Measurements from ENCODE around the gene MICAL2.

MICAL2 gene

DNA sequence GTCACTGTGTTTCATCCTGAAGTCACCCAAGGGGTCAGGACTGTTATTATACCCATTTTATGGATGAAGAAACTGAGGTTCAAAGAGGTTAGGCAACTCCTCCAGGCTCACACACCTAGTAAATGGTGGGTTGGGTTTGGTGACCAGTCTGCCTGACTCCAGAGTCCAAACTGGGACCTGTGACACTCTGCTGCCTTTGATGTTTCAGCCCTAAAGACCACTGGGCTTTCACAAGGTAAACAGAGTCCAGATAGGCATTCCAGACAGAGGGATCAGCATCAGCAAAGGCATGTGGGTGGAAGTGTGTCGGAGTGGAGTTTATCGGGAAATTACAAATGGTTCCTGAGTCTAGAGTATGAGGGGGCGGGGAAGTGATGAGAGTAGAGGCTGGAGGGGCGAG lies 38.5 kb downstream of the MICAL2 start:
- POLR2A ChIA-PET = no interaction called here
- TF ChIP-seq, protein P1, sequence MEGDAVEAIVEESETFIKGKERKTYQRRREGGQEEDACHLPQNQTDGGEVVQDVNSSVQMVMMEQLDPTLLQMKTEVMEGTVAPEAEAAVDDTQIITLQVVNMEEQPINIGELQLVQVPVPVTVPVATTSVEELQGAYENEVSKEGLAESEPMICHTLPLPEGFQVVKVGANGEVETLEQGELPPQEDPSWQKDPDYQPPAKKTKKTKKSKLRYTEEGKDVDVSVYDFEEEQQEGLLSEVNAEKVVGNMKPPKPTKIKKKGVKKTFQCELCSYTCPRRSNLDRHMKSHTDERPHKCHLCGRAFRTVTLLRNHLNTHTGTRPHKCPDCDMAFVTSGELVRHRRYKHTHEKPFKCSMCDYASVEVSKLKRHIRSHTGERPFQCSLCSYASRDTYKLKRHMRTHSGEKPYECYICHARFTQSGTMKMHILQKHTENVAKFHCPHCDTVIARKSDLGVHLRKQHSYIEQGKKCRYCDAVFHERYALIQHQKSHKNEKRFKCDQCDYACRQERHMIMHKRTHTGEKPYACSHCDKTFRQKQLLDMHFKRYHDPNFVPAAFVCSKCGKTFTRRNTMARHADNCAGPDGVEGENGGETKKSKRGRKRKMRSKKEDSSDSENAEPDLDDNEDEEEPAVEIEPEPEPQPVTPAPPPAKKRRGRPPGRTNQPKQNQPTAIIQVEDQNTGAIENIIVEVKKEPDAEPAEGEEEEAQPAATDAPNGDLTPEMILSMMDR (IDR thresholded peaks at IDR 0.05; ENCODE audit: insufficient read depth, low read length, missing control alignments) = no peak
- CTCF ChIA-PET = no interaction called here
- H3K4me3 ChIP-seq (ENCODE audit: low read depth, low read length) = no peak overlapping the region
- no peak for DNase-seq (ENCODE audit: low read depth, low spot score)

DNA sequence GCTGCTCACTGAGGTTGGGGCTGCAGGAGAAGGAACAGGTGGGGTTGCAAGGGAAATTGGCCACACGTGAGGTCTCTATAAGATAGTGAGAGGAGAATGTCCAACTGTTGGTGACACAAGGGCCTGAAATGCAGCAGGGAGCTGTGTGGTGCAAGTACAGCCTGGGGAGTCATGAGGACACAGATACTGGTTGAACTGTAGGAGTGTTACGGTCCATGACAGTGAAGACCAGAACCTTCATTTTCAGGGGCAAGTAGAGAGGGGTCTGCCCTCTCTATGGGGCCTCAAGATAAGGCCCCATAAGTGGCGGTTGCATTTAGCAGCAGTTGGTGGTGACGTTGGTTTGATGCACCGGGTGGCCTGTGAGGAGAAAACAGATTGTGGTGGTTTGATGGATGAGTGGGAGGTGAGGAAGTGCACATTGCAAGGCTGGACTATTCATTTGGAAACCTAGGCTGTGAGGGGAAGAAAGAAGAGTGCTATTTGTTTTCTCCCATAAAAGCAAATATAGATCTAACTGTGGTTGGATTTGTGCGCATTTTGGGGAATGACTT lies 39.4 kb downstream of the MICAL2 start:
- no peak overlapping the region for H3K4me3 ChIP-seq (ENCODE audit: low read depth, low read length)
- CTCF ChIA-PET = no interaction called here
- POLR2A ChIA-PET = no interaction called here
- TF ChIP-seq, protein P1 (IDR thresholded peaks at IDR 0.05; ENCODE audit: insufficient read depth, low read length, missing control alignments) = no peak
- DNase-seq (ENCODE audit: low read depth, low spot score) = no peak

DNA sequence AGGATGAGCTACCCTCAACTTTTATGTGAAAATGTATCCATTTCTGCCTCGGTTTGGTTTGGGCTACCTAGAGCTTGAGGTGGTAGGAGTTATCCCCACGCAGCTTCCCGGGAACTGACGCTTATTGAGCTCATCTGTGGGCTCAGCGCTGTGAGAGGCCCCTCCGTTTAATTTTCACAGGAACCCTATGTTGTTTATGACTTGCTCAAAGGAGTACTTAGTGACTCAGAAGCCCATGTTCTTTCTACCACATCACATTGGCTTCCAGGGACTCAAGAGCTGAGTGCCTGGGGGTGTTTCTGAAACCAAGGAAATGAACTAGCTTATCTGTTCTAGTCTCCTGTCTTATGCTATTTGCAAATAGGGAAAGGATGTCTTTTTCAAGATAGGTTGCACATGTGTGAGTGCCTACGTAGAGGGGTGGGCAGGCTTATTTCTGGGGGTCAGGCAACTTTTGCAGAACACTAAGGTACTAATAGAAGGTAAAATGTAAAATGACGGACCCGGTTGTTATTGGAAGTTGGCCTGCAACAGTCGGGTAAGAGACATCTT lies 40.5 kb downstream of the MICAL2 start:
- POLR2A ChIA-PET = interaction anchor here (0.6 to 1.7 kb wide), 4 partner anchors 8 to 1293 kb away, joined by 3 to 5 read pairs (median 3); partner anchors contain the start of genes PARVA and ZBED5
- CTCF ChIA-PET = interaction anchor here (0.9 to 1.5 kb wide), 3 partner anchors 8 to 64 kb away, joined by 3 to 6 read pairs (median 5); no protein-coding TSS in a partner anchor
- TF ChIP-seq, protein P1 (IDR thresholded peaks at IDR 0.05; ENCODE audit: insufficient read depth, low read length, missing control alignments) = no peak
- DNase-seq (ENCODE audit: low read depth, low spot score) = no peak
- no peak overlapping the region for H3K4me3 ChIP-seq (ENCODE audit: low read depth, low read length)

DNA sequence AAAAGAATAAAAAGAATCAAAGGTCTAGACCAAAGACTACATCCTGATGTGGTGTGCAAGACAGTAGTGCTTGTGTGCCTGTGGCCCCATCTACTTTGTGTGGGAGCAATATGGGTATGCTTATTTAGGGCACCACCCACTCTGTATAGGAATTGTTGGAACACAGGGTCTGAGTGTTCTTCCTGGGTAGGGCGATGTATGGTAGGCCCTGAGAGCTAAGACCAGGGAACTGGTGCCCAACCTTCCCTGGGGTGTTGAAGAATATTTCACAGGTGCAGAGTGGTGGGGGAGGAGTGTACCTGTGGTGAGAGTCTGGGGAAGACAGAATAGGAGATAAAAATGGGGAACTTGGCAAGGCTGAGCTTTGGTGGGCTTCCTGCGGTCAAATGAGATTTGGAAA lies 41.9 kb downstream of the MICAL2 start:
- no peak for DNase-seq (ENCODE audit: low read depth, low spot score)
- TF ChIP-seq, protein P1 (IDR thresholded peaks at IDR 0.05; ENCODE audit: insufficient read depth, low read length, missing control alignments) = no peak
- ChIA-PET POLR2A (interaction anchor here (1.7 kb wide), 1 partner anchor 12 kb away, joined by 5 read pairs; no protein-coding TSS in a partner anchor), CTCF (interaction anchor here (1.2 to 1.5 kb wide), 2 partner anchors 10 kb away, joined by 3 to 6 read pairs; no protein-coding TSS in a partner anchor)
- H3K4me3 ChIP-seq (ENCODE audit: low read depth, low read length) = no peak overlapping the region

DNA sequence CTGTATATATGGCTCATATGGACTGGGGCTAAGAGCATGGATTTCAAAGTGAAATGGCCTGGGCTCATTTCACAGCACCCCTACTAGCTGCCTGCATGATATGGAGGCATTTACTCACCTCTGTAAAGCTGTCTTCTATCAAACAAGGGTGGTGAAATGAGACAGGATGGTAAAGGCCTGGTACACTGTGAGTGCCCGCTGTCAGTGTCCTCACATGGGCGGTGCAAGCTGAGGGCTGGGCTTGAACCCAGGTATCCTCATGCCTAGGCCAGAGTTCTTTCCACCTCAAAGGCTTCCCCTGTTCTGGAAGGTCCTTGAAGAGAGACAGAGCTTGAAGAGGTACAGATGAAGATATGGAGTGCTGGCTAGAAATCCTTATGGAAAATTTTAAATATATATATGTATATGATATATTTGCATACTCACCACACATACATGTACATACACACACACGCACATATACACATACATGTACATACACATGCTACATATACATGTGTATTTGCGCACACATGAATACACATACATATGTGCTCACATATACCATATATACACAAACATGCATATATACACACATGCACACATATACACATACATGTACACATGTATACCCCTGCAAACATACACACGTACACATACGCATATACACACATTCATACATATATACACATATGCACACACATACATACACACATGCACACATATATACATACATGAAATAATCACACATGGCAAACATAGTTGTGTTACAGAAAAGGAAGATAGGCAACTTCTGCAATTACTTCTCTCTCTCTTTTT lies 44.7 kb downstream of the MICAL2 start:
- no peak overlapping the region for H3K4me3 ChIP-seq (ENCODE audit: low read depth, low read length)
- DNase-seq (ENCODE audit: low read depth, low spot score) = no peak
- CTCF ChIA-PET = interaction anchor here (1.0 kb wide), 1 partner anchor 82 kb away, joined by 3 read pairs; no protein-coding TSS in a partner anchor
- TF ChIP-seq, protein P1 (IDR thresholded peaks at IDR 0.05; ENCODE audit: insufficient read depth, low read length, missing control alignments) = no peak
- POLR2A ChIA-PET = no interaction called here

DNA sequence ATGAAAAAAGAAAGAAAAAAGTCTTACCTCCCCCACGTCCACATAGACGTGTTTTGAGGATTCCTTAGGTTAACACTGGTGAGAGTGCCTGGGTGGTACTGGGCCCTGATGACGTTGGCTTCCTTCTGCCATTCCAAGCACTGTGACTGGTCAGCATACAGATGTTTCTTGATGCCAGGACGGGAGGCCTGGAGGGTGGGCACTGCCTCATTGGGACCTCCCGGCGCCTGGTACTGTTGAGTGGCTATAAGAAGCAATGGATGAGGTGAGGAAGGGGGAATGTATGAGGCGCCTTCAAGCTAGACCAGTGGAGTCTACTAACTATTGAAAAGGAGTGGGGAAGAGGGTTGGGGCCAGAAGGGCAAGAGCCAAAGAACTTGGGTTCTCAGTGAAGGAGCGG lies 45.3 kb downstream of the MICAL2 start:
- ChIA-PET POLR2A (no interaction called here), CTCF (interaction anchor here (1.2 kb wide), 1 partner anchor 14 kb away, joined by 3 read pairs; no protein-coding TSS in a partner anchor)
- TF ChIP-seq, protein P1 (IDR thresholded peaks at IDR 0.05; ENCODE audit: insufficient read depth, low read length, missing control alignments) = no peak
- DNase-seq (ENCODE audit: low read depth, low spot score) = no peak
- H3K4me3 ChIP-seq (ENCODE audit: low read depth, low read length) = no peak overlapping the region

All from AG04449 (cell line).